ENCODE results near the gene TGM3.

Gene TGM3, protein sequence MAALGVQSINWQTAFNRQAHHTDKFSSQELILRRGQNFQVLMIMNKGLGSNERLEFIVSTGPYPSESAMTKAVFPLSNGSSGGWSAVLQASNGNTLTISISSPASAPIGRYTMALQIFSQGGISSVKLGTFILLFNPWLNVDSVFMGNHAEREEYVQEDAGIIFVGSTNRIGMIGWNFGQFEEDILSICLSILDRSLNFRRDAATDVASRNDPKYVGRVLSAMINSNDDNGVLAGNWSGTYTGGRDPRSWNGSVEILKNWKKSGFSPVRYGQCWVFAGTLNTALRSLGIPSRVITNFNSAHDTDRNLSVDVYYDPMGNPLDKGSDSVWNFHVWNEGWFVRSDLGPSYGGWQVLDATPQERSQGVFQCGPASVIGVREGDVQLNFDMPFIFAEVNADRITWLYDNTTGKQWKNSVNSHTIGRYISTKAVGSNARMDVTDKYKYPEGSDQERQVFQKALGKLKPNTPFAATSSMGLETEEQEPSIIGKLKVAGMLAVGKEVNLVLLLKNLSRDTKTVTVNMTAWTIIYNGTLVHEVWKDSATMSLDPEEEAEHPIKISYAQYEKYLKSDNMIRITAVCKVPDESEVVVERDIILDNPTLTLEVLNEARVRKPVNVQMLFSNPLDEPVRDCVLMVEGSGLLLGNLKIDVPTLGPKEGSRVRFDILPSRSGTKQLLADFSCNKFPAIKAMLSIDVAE

DNA sequence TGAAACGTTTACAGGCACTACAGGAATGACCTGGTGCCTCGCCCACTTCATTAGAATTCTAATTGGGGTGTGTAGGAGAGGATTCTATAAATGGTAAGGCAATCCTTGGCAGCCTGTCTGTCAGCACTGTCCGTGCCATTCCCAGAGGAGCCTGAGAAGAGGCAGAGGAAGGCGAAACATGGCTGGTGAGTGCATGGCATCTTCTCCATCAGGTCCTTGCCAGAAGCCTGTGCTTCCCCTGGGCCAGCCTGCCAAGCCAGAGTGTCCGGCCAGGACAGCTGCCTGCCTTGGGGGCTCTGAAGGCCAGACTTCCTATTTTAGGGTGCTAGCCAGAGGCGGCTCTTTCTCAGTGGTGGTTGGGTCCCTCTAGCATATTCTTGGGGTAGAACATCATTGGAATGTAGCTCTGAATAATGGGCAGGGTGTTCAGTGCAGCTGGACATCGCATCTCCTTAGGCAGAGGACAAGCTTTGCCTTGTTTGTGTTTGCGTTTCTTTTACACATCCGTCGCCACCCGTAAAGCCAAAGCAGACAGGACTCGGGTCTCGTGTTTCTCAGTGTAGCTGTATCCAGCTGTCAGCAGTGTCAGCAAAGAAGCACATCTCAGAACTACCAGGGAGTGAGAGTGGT lies at the start of gene TGM3:
Gene TGM3, plus strand, starts transcription at position 116 of the 630 bp plus-strand sequence. Its CDS starts 63 bp downstream, at position 179.
- H3K9ac ChIP-seq (ENCODE audit: low read depth in 1 of 2, low read length in 2 of 2): no peak within 1 kb of the TSS
- peaks cover 12 to 19% of the 10 kb centered on the region in 2 donors for H3K4me1 ChIP-seq (ENCODE audit: control insufficient read depth in 1 of 2, insufficient read depth in 2 of 2, low read length in 2 of 2)
- H3K4me3 ChIP-seq (ENCODE audit: low read depth in 1 of 2, low read length in 2 of 2): no peak within 1 kb of the TSS
- no peaks in the 10 kb centered on the region for H3K27me3 ChIP-seq (ENCODE audit: control insufficient read depth in 1 of 2, insufficient read depth in 2 of 2, low read length in 2 of 2)
- no peaks in the 10 kb centered on the region for H3K36me3 ChIP-seq (ENCODE audit: control insufficient read depth in 1 of 2, insufficient read depth in 2 of 2, low read length in 2 of 2)
- H3K9me3 ChIP-seq (ENCODE audit: control insufficient read depth in 1 of 2, low read length in 2 of 2): no peaks in the 10 kb centered on the region
- H3K27ac ChIP-seq (ENCODE audit: low read depth, low read length): no peak within 1 kb of the TSS

DNA sequence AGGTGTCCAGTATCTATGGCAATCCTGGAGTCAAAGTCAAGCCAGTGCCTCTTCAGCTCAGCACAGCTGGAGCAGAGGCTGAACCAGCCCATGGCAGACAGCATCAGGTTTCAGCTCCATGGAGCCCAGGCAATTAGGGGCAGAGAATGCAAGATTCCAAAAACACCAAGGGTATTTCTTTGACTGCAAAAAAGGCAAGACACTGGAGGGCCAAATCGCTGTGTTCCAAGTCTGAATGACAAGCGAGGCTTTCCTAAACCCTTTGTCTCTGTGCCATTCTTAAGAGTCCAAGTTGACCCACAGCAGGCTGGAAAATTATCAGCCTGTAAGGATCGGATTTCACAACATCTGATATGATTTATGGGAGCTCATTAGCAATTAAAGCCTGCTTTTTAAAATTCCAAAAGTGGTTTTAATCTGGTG lies 49.7 kb upstream of the TGM3 start:
- Histone ChIP-seq H3K27ac (ENCODE audit: low read depth, low read length) (no peak overlapping the region), H3K27me3 (ENCODE audit: control insufficient read depth in 1 of 2, insufficient read depth in 2 of 2, low read length in 2 of 2) (no peaks in the 10 kb centered on the region), H3K9me3 (ENCODE audit: control insufficient read depth in 1 of 2, low read length in 2 of 2) (no peaks in the 10 kb centered on the region), H3K36me3 (ENCODE audit: control insufficient read depth in 1 of 2, insufficient read depth in 2 of 2, low read length in 2 of 2) (no peaks in the 10 kb centered on the region), H3K9ac (ENCODE audit: low read depth in 1 of 2, low read length in 2 of 2) (no peak overlapping the region), H3K4me3 (ENCODE audit: low read depth in 1 of 2, low read length in 2 of 2) (no peak overlapping the region), H3K4me1 (ENCODE audit: control insufficient read depth in 1 of 2, insufficient read depth in 2 of 2, low read length in 2 of 2) (no peaks in the 10 kb centered on the region)

DNA sequence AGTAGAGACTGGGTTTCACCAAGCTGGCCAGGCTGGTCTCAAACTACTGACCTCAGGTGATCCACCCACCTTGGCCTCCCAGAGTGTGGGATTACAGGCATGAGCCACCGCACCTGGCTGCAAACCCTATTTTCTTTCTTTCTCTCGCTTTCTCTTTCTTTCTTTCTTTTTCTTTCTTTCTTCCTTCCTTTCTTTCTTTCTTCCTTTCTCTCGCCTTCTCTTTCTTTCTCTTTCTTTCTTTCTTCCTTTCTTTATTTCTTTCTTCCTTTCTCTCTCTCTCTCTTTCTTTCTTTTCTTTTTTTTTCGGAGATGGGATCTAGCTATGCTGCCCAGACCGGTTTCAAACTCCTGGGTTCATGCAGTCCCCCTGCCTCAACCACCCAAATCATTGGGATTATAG lies 47.0 kb upstream of the TGM3 start:
- Histone ChIP-seq H3K9ac (ENCODE audit: low read depth in 1 of 2, low read length in 2 of 2) (no peak overlapping the region), H3K27ac (ENCODE audit: low read depth, low read length) (no peak overlapping the region), H3K9me3 (ENCODE audit: control insufficient read depth in 1 of 2, low read length in 2 of 2) (no peaks in the 10 kb centered on the region), H3K36me3 (ENCODE audit: control insufficient read depth in 1 of 2, insufficient read depth in 2 of 2, low read length in 2 of 2) (no peaks in the 10 kb centered on the region), H3K4me1 (ENCODE audit: control insufficient read depth in 1 of 2, insufficient read depth in 2 of 2, low read length in 2 of 2) (no peaks in the 10 kb centered on the region), H3K4me3 (ENCODE audit: low read depth in 1 of 2, low read length in 2 of 2) (no peak overlapping the region), H3K27me3 (ENCODE audit: control insufficient read depth in 1 of 2, insufficient read depth in 2 of 2, low read length in 2 of 2) (no peaks in the 10 kb centered on the region)

- H3K4me3 ChIP-seq (ENCODE audit: low read depth in 1 of 2, low read length in 2 of 2): no peak overlapping the region
- no peaks in the 10 kb centered on the region for H3K9me3 ChIP-seq (ENCODE audit: control insufficient read depth in 1 of 2, low read length in 2 of 2)
- H3K27ac ChIP-seq (ENCODE audit: low read depth, low read length): no peak overlapping the region
- H3K36me3 ChIP-seq (ENCODE audit: control insufficient read depth in 1 of 2, insufficient read depth in 2 of 2, low read length in 2 of 2): no peaks in the 10 kb centered on the region
- H3K4me1 ChIP-seq (ENCODE audit: control insufficient read depth in 1 of 2, insufficient read depth in 2 of 2, low read length in 2 of 2): no peaks in the 10 kb centered on the region
- H3K27me3 ChIP-seq (ENCODE audit: control insufficient read depth in 1 of 2, insufficient read depth in 2 of 2, low read length in 2 of 2): no peaks in the 10 kb centered on the region
- no peak overlapping the region for H3K9ac ChIP-seq (ENCODE audit: low read depth in 1 of 2, low read length in 2 of 2)
Measured at GRCh38 chr20:2249935-2250334, 45.9 kb upstream of the TGM3 start.

DNA sequence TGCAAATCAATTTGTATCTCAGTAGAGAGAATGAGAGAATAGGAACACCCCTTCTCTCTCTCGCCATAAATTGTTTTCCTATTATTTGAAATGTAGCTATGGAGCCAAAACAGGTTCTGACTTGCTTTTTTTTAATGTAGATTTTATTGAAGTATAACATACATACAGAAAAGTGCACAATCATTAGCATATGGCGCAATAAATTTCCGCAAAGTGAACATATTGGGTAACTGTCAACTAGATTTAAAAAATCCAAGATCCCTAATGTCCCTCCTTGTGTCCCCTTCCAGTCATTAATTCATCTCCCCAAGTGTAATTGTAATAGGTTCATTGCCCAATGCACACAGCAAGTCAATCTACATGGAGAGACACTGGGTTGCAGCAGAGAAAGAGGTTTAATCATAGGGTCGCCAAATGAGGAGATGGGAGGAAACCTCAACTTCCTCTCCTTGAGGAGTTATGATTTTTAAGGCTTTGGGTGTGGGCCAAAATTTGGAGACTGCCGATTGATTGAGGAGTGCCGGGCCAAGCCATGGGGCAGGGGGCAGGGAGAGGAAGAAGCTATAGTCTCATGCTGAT lies 43.3 kb upstream of the TGM3 start:
- H3K9ac ChIP-seq (ENCODE audit: low read depth in 1 of 2, low read length in 2 of 2): no peak overlapping the region
- no peaks in the 10 kb centered on the region for H3K27me3 ChIP-seq (ENCODE audit: control insufficient read depth in 1 of 2, insufficient read depth in 2 of 2, low read length in 2 of 2)
- H3K4me3 ChIP-seq (ENCODE audit: low read depth in 1 of 2, low read length in 2 of 2): no peak overlapping the region
- H3K27ac ChIP-seq (ENCODE audit: low read depth, low read length): no peak overlapping the region
- H3K4me1 ChIP-seq (ENCODE audit: control insufficient read depth in 1 of 2, insufficient read depth in 2 of 2, low read length in 2 of 2): no peaks in the 10 kb centered on the region
- H3K9me3 ChIP-seq (ENCODE audit: control insufficient read depth in 1 of 2, low read length in 2 of 2): no peaks in the 10 kb centered on the region
- H3K36me3 ChIP-seq (ENCODE audit: control insufficient read depth in 1 of 2, insufficient read depth in 2 of 2, low read length in 2 of 2): no peaks in the 10 kb centered on the region

DNA sequence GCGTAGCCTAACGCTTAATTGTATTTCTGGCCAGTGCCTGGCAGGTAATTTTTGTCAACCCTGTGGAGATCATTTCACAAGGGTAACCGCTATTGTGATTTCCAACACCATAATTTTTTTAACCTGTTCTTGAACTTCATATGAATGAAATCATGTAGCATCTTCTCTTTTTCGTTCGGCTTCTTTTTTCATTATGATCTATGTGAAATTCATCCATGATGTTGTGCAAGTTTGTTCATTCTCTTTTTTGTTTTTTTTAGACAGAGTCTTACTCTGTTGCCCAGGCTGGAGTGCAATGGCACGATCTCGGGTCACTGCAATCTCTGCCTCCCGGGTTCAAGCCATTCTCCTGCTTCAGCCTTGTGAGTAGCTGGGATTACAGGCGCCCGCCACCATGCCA lies 42.5 kb upstream of the TGM3 start:
- no peaks in the 10 kb centered on the region for H3K4me1 ChIP-seq (ENCODE audit: control insufficient read depth in 1 of 2, insufficient read depth in 2 of 2, low read length in 2 of 2)
- no peak overlapping the region for H3K27ac ChIP-seq (ENCODE audit: low read depth, low read length)
- no peaks in the 10 kb centered on the region for H3K9me3 ChIP-seq (ENCODE audit: control insufficient read depth in 1 of 2, low read length in 2 of 2)
- H3K27me3 ChIP-seq (ENCODE audit: control insufficient read depth in 1 of 2, insufficient read depth in 2 of 2, low read length in 2 of 2): no peaks in the 10 kb centered on the region
- H3K4me3 ChIP-seq (ENCODE audit: low read depth in 1 of 2, low read length in 2 of 2): no peak overlapping the region
- H3K9ac ChIP-seq (ENCODE audit: low read depth in 1 of 2, low read length in 2 of 2): no peak overlapping the region
- no peaks in the 10 kb centered on the region for H3K36me3 ChIP-seq (ENCODE audit: control insufficient read depth in 1 of 2, insufficient read depth in 2 of 2, low read length in 2 of 2)

- no peaks in the 10 kb centered on the region for H3K36me3 ChIP-seq (ENCODE audit: control insufficient read depth in 1 of 2, insufficient read depth in 2 of 2, low read length in 2 of 2)
- no peak overlapping the region for H3K27ac ChIP-seq (ENCODE audit: low read depth, low read length)
- H3K9ac ChIP-seq (ENCODE audit: low read depth in 1 of 2, low read length in 2 of 2): no peak overlapping the region
- no peaks in the 10 kb centered on the region for H3K4me1 ChIP-seq (ENCODE audit: control insufficient read depth in 1 of 2, insufficient read depth in 2 of 2, low read length in 2 of 2)
- H3K4me3 ChIP-seq (ENCODE audit: low read depth in 1 of 2, low read length in 2 of 2): no peak overlapping the region
- H3K27me3 ChIP-seq (ENCODE audit: control insufficient read depth in 1 of 2, insufficient read depth in 2 of 2, low read length in 2 of 2): no peaks in the 10 kb centered on the region
- no peaks in the 10 kb centered on the region for H3K9me3 ChIP-seq (ENCODE audit: control insufficient read depth in 1 of 2, low read length in 2 of 2)
Measured at GRCh38 chr20:2254333-2254732, 41.5 kb upstream of the TGM3 start.

- Histone ChIP-seq H3K36me3 (ENCODE audit: control insufficient read depth in 1 of 2, insufficient read depth in 2 of 2, low read length in 2 of 2) (no peaks in the 10 kb centered on the region), H3K4me1 (ENCODE audit: control insufficient read depth in 1 of 2, insufficient read depth in 2 of 2, low read length in 2 of 2) (peaks cover 0 to 10% of the 10 kb centered on the region in 2 donors), H3K9ac (ENCODE audit: low read depth in 1 of 2, low read length in 2 of 2) (no peak overlapping the region), H3K27ac (ENCODE audit: low read depth, low read length) (no peak overlapping the region), H3K9me3 (ENCODE audit: control insufficient read depth in 1 of 2, low read length in 2 of 2) (no peaks in the 10 kb centered on the region), H3K4me3 (ENCODE audit: low read depth in 1 of 2, low read length in 2 of 2) (no peak overlapping the region), H3K27me3 (ENCODE audit: control insufficient read depth in 1 of 2, insufficient read depth in 2 of 2, low read length in 2 of 2) (no peaks in the 10 kb centered on the region)
Measured at GRCh38 chr20:2255926-2256531, 39.8 kb upstream of the TGM3 start.

GRCh38 chr20:2259731-2260130 lies 36.1 kb upstream of the TGM3 start:
- Histone ChIP-seq H3K27ac (ENCODE audit: low read depth, low read length) (no peak overlapping the region), H3K27me3 (ENCODE audit: control insufficient read depth in 1 of 2, insufficient read depth in 2 of 2, low read length in 2 of 2) (no peaks in the 10 kb centered on the region)

More at GRCh38 chr20:2259731-2260130, 36.1 kb upstream of the TGM3 start:
- Histone ChIP-seq H3K4me1 (ENCODE audit: control insufficient read depth in 1 of 2, insufficient read depth in 2 of 2, low read length in 2 of 2) (peaks cover 0 to 11% of the 10 kb centered on the region in 2 donors), H3K36me3 (ENCODE audit: control insufficient read depth in 1 of 2, insufficient read depth in 2 of 2, low read length in 2 of 2) (no peaks in the 10 kb centered on the region), H3K4me3 (ENCODE audit: low read depth in 1 of 2, low read length in 2 of 2) (no peak overlapping the region), H3K9ac (ENCODE audit: low read depth in 1 of 2, low read length in 2 of 2) (no peak overlapping the region), H3K9me3 (ENCODE audit: control insufficient read depth in 1 of 2, low read length in 2 of 2) (no peaks in the 10 kb centered on the region)
